Dendritic cell treated with granulocyte-macrophage colony-stimulating factor and Interleukin-4, amounts not matched to agents 40 ng/mL and 50 ng/mL, for 4 days (primary cell): Measurements from ENCODE around the gene POFUT1.
"Not testable (repeated sequence)": the region's sequence is repeated elsewhere in the genome, so short reads cannot be mapped to it uniquely, and the experiment has no call there.

Source experiments
- H3K27ac Mint-ChIP-seq: one replicate; pipeline ENCODE4 v1.8.0; 2022; ENCODE audit warnings: mild to moderate bottlenecking, mixed read lengths
- H3K27me3 Mint-ChIP-seq: one replicate; pipeline ENCODE4 v1.8.0; 2022; ENCODE audit warnings: mild to moderate bottlenecking, mixed read lengths
- H3K36me3 Mint-ChIP-seq: one replicate; pipeline ENCODE4 v1.8.0; 2022; ENCODE audit warnings: low read depth, mixed read lengths
- H3K4me1 Mint-ChIP-seq: one replicate; pipeline ENCODE4 v1.8.0; 2022; ENCODE audit warnings: low read depth, mixed read lengths
- H3K4me3 Mint-ChIP-seq: one replicate; pipeline ENCODE4 v1.8.0; 2022; ENCODE audit warnings: mild to moderate bottlenecking, moderate library complexity, mixed read lengths
- H3K9me3 Mint-ChIP-seq: one replicate; pipeline ENCODE4 v1.8.0; 2022; ENCODE audit warnings: mixed read lengths
- intact Hi-C: fragments of 100-400 bp; cut with micrococcal nuclease; formaldehyde crosslinking; loops from one replicate; pipeline ENCODE4 v1.15.0; 2022

Gene POFUT1

DNA sequence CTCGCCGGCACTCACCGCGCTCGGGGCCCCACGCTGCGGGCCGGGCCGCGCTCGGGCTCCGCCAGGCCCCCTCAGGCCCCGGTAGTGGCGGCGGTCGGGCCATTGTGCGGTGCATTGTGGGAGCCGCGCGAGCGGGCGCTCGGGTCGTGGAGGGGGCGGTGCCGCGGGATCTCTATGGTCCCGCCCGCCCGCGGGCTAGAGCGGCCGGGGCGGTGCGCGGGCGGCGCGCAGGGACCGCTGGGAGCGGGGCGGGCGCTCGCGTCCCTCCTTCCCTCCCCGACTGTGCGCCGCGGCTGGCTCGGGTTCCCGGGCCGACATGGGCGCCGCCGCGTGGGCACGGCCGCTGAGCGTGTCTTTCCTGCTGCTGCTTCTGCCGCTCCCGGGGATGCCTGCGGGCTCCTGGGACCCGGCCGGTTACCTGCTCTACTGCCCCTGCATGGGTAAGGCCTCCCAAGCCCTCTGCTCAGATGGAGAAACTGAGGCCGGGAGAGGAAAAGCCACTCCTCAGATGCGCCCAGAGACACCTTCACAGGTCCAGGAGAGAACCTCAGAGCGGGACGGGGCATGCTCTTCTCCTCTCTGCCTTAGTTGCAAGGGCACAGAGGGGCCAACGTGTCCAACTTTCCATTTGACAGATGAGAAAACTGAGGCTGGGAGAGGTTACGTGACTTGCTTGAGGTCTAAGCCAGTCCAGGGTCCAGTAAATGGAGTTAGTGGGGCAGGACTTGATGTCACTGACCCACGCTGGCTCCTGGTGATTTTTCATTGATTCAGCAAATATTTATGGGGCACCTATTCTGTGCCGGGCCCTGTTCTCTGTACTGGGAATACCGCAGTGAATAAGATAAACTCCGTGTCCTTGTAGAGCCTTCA is at the start of gene POFUT1, which contains the start of gene PLAGL2:
TSS of gene POFUT1 (plus strand) at position 255 of the 873 bp plus-strand sequence. CDS start at position 317, 62 bp downstream.
TSS of gene PLAGL2 (minus strand) at position 118 of the 873 bp plus-strand sequence. CDS start 5,565 bp downstream, outside the sequence.
- H3K4me1 Mint-ChIP-seq = peaks cover 67% of the 10 kb centered on the region
- peaks cover 57% of the 10 kb centered on the region for H3K36me3 Mint-ChIP-seq
- H3K4me3 Mint-ChIP-seq = peak within 1 kb of the TSS; percentile 89
- H3K27ac Mint-ChIP-seq = peak within 1 kb of the TSS; percentile 85
- no peaks in the 10 kb centered on the region for H3K27me3 Mint-ChIP-seq
- intact Hi-C loops = loop anchor here (1.0 to 2.0 kb wide), 3 partner anchors 53 to 151 kb away; partner anchors contain the start of genes ASXL1 and TM9SF4
- no peaks in the 10 kb centered on the region for H3K9me3 Mint-ChIP-seq

DNA sequence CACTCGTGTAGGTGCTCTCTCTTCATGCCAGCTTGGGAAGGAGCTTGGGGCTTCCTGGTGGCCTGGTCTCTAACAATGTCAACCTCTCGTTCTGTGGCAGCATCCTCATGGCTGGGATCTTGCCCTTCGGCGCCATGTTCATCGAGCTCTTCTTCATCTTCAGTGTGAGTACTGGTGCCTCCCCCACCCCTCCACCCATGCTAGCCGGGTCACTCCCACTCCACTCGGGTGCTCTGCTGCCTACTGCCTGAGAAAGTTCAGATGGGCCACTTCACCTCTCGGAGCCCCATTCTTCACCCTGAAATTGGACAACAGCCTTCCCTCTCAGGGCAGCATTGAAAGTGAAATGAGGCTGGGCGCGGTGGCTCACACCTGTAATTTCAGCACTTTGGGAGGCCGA is 49.3 kb upstream of the POFUT1 start:
- H3K4me1 Mint-ChIP-seq = peaks cover 24% of the 10 kb centered on the region
- peaks cover 10% of the 10 kb centered on the region for H3K27me3 Mint-ChIP-seq
- intact Hi-C loops = loop anchor here (5.0 kb wide), 1 partner anchor 41 kb away; no protein-coding TSS in a partner anchor
- H3K4me3 Mint-ChIP-seq = no peak overlapping the region
- H3K36me3 Mint-ChIP-seq = peaks cover 93% of the 10 kb centered on the region
- no peak overlapping the region for H3K27ac Mint-ChIP-seq
- no peaks in the 10 kb centered on the region for H3K9me3 Mint-ChIP-seq

DNA sequence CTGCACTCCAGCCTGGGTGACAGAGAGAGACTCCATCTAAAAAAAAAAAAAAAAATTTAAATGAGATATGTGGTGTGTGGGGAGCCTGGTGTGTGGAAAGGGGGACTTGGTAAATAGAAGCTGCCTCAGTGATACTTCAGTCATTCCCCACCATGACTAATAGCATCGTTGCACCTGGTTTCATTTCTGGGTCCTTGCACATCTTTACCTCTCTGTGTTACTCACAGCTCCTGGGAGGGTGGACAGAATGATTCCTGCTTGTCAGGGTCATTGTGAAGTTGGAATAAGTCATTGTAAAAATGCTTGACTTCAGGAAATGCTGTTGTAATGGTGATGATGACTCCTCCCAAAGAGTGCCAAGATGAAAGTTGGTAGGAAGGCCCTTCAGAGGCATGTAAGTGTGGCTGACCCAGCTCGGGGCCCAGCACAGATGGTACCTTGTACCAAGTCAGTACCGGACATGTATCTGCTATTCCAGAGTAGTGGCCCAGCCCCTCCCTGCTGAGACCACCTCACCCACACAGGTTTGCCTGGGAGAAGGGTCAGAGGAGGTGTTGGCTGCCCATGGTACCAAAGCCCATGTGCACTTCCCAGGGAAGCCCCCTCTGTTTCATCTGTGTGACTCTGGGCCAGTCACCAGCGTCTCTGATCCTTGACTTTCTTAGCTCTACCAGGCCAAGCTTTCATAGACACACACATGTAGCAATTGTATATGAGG is 48.6 kb upstream of the POFUT1 start:
- Mint-ChIP-seq H3K36me3 (peaks cover 93% of the 10 kb centered on the region), H3K4me3 (no peak overlapping the region), H3K27ac (no peak overlapping the region), H3K9me3 (no peaks in the 10 kb centered on the region), H3K27me3 (peaks cover 10% of the 10 kb centered on the region), H3K4me1 (peaks cover 24% of the 10 kb centered on the region)
- intact Hi-C loops = loop anchor here (5.0 kb wide), 1 partner anchor 42 kb away; no protein-coding TSS in a partner anchor

DNA sequence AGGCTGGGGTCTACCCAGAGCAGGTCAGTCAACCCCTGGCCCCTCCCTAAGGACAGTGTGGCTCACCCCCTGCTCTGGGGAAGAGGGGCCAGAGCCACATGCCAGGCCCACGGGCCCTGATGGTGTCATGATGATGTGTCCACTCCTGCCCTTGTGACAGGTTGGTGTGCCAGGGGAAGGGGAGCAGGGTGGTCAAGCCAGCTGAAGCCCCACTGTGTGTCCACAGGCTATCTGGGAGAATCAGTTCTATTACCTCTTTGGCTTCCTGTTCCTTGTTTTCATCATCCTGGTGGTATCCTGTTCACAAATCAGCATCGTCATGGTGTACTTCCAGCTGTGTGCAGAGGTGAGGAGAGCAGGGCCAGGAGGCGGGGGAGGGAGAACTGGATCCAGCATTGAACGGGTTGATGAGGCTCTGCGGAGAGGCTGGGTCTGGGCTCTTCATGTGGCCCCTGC is 47.9 kb upstream of the POFUT1 start:
- Mint-ChIP-seq H3K27me3 (peaks cover 10% of the 10 kb centered on the region), H3K4me3 (no peak overlapping the region), H3K36me3 (peaks cover 93% of the 10 kb centered on the region), H3K4me1 (peaks cover 20% of the 10 kb centered on the region), H3K9me3 (no peaks in the 10 kb centered on the region), H3K27ac (no peak overlapping the region)
- intact Hi-C loops = loop anchor here (5.0 kb wide), 1 partner anchor 42 kb away; no protein-coding TSS in a partner anchor

DNA sequence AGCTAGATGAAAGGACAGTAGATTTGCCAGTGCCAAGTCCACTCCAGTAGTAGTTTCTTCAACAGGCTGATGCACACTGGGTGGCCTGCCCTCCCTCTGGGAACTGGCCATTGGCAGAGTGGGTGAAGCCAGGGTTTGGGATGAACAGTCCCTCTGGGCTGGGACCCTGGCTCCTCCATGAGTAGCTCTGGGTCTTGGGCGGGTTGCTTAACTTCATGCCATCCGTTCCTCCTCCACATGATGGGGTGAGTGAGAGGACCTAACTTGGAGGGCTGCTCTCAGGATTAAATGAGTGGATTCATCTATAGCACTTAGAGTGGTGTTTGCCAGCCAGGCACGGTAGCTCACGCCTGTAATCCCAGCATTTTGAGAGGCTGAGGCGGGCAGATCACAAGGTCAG is 47.3 kb upstream of the POFUT1 start:
- Mint-ChIP-seq H3K27ac (no peak overlapping the region), H3K27me3 (peaks cover 10% of the 10 kb centered on the region), H3K4me1 (peaks cover 14% of the 10 kb centered on the region), H3K9me3 (no peaks in the 10 kb centered on the region), H3K4me3 (no peak overlapping the region), H3K36me3 (peaks cover 94% of the 10 kb centered on the region)
- intact Hi-C loops = no loop called here

DNA sequence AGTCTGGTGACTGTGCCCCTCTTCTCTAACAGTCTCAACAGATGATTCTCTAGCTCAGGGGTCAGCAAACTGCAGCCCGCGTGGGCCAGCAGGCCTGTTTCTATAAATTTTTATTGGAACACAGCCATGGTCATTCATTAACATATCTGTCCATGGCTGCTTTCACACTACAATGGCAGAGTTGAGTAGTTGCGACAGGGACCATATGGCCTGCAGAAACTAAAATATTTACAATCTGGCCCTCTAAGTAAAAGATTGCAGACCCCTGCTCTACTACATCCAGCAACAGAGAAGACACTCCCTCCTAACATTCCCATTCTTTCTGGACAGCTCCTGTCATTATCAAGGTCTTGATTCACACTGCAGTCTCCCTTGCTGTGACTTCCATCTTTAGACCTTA is 45.3 kb upstream of the POFUT1 start:
- H3K9me3 Mint-ChIP-seq = no peaks in the 10 kb centered on the region
- H3K27me3 Mint-ChIP-seq = peaks cover 3% of the 10 kb centered on the region
- intact Hi-C loops = no loop called here
- peaks cover 3% of the 10 kb centered on the region for H3K4me1 Mint-ChIP-seq
- peaks cover 100% of the 10 kb centered on the region for H3K36me3 Mint-ChIP-seq
- H3K4me3 Mint-ChIP-seq = no peak overlapping the region
- H3K27ac Mint-ChIP-seq = no peak overlapping the region

DNA sequence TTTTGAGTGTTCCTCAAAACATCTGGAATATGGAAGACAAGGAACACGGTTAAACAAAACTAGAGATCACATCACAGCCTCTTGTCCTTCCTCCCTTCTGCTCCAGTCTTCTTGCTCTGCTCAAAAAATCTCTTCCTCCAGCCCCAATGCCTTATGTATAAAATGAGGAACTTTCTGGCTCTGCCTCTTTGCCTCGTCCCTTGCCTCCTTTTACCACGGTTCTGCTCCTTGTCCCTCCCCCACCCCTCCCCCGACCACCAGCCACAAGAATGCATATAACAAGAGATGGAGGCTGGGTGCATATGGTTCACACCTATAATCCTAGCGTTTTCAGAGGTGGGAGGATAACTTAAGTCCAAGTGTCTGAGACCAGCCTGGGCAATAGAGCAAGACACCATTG is 43.7 kb upstream of the POFUT1 start:
- Mint-ChIP-seq H3K27ac (no peak overlapping the region), H3K27me3 (no peaks in the 10 kb centered on the region), H3K4me3 (no peak overlapping the region), H3K4me1 (peaks cover 6% of the 10 kb centered on the region), H3K36me3 (peaks cover 90% of the 10 kb centered on the region), H3K9me3 (no peaks in the 10 kb centered on the region)
- intact Hi-C loops = no loop called here

DNA sequence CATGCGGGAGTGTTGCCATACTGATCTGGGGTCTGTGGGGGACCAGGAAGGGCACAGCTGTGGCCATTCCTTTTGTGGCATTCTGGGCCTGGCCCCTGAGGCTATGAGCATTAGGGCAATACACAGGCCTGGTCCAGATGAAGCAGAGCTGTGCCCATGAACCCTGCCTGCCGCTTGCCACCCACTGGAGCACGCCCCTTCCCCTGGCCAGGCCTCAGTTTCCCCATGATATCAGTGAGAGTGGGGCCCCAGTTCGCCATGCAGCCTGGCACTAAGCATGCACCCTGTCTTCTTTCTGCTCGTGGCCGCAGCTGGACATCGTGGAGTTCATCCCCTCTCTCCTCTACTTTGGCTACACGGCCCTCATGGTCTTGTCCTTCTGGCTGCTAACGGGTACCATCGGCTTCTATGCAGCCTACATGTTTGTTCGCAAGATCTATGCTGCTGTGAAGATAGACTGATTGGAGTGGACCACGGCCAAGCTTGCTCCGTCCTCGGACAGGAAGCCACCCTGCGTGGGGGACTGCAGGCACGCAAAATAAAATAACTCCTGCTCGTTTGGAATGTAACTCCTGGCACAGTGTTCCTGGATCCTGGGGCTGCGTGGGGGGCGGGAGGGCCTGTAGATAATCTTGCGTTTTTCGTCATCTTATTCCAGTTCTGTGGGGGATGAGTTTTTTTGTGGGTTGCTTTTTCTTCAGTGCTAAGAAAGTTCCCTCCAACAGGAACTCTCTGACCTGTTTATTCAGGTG is 42.5 kb upstream of the POFUT1 start:
- H3K27ac Mint-ChIP-seq = no peak overlapping the region
- H3K4me1 Mint-ChIP-seq = peaks cover 6% of the 10 kb centered on the region
- peaks cover 78% of the 10 kb centered on the region for H3K36me3 Mint-ChIP-seq
- no peaks in the 10 kb centered on the region for H3K9me3 Mint-ChIP-seq
- no peaks in the 10 kb centered on the region for H3K27me3 Mint-ChIP-seq
- intact Hi-C loops = no loop called here
- H3K4me3 Mint-ChIP-seq = no peak overlapping the region

DNA sequence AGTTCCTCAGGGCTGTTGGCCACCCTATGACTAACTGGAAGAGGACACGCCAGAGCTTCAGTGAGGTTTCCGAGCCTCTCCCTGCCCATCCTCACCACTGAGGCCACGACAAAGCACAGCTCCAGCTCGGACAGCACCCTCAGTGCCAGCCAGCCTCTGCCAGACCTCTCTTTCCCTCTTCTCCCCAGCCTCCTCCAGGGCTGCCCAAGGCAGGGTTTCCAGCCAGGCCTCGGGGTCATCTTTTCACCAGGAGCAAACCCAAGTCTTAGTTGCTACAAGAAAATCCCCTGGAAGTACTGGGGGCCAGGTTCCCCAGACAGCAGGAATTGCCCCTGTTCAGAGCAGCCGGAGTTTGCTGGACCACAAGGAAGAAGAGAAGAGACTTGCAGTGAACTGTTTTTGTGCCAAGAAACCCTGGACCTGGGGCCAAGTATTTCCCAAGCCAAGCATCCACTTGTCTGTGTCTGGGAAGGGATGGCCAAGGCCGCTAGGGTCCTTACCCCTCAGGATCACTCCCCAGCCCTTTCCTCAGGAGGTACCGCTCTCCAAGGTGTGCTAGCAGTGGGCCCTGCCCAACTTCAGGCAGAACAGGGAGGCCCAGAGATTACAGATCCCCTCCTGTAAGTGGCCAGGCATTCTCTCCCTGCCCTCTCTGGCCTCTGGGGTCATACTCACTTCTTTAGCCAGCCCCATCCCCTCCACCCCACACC is 41.7 kb upstream of the POFUT1 start:
- intact Hi-C loops = no loop called here
- H3K9me3 Mint-ChIP-seq = no peaks in the 10 kb centered on the region
- H3K4me3 Mint-ChIP-seq = no peak overlapping the region
- H3K27ac Mint-ChIP-seq = no peak overlapping the region
- peaks cover 6% of the 10 kb centered on the region for H3K4me1 Mint-ChIP-seq
- peaks cover 69% of the 10 kb centered on the region for H3K36me3 Mint-ChIP-seq
- H3K27me3 Mint-ChIP-seq = no peaks in the 10 kb centered on the region

DNA sequence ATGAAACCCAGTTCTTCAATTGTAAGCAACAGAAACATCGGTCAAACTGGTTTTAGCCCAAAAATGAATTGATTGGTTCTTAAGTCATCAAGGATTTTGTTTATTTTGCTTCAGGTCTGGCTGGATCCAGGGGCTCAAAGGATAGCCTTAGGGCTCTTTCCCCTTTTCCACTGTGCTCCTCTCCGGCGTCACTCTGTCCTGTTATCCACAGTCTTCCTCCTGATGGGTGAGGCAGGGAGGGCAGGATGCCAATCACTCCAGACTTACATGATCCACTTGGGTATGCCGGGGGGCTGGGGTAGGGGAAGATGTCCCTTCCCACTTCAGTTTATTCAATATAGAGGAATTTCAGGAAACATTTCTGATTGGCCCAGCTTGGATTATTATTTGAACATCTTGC is 40.1 kb upstream of the POFUT1 start:
- H3K9me3 Mint-ChIP-seq = no peaks in the 10 kb centered on the region
- H3K4me3 Mint-ChIP-seq = no peak overlapping the region
- intact Hi-C loops = no loop called here
- H3K36me3 Mint-ChIP-seq = peaks cover 54% of the 10 kb centered on the region
- H3K4me1 Mint-ChIP-seq = peaks cover 6% of the 10 kb centered on the region
- no peak overlapping the region for H3K27ac Mint-ChIP-seq
- no peaks in the 10 kb centered on the region for H3K27me3 Mint-ChIP-seq

DNA sequence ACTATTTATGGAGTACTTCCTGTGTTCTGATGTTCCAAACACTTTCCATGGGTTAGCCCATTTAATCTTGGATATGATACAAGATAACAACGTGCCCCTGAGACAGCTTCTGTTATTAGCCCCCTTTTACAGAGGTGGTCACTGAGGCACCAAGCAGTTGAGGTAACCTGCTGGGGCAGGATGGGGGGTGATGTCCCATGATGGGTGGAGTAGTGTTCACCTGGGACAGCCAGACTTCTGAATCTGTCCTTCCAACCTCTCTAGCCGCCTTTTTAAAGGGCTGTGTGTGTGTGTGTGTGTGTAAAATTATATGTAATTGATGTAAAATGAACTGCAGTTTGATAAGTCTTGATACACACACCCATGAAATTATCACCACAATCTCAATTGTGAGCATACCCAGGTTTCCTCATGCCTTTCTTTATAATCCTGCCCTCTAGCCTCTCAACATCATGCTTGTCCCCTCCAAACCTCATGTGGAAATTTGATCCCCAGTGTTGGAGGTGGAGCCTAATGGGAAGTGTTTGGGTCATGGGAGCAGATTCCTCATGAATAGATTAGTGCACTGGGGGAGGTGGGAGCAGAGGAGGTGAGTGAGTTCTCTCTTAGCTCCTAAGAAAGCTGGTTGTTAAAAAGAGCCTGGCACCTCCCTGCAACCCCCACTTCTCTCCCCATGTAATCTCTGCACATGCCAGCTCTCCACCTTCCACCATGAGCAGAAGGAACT is 39.3 kb upstream of the POFUT1 start:
- no peaks in the 10 kb centered on the region for H3K9me3 Mint-ChIP-seq
- no peak overlapping the region for H3K27ac Mint-ChIP-seq
- H3K4me3 Mint-ChIP-seq = no peak overlapping the region
- intact Hi-C loops = no loop called here
- peaks cover 46% of the 10 kb centered on the region for H3K36me3 Mint-ChIP-seq
- peaks cover 6% of the 10 kb centered on the region for H3K4me1 Mint-ChIP-seq
- no peaks in the 10 kb centered on the region for H3K27me3 Mint-ChIP-seq

DNA sequence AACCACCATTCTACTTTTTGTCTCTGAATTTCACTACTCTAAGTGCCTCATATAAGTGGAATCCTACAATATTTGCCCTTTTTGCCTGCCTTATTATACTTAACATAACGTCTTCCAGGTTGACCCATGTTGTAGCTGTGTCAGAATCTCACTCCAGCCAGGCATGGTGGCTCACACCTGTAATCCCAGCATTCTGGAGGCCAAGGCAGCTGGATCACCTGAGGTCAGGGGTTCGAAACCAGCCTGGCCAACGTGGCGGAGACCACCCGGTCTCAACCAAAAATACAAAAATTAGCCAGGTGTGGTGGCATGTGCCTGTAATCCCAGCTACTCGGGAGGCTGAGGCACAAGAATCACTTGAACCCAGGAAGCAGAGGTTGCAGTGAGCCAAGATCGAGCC is 30.0 kb upstream of the POFUT1 start:
- H3K36me3 Mint-ChIP-seq, H3K4me1 Mint-ChIP-seq, H3K27ac Mint-ChIP-seq, H3K27me3 Mint-ChIP-seq, H3K4me3 Mint-ChIP-seq, H3K9me3 Mint-ChIP-seq, intact Hi-C loops: not testable (repeated sequence)
